Tibial nerve (tissue), 4 donors: ENCODE results near the gene MAPK8. TPM values are rescaled to one million over a fixed set of nuclear protein-coding genes. Genes with fewer than 3 reads are reported as not detected.
A peak's percentile ranks its signal among the peaks of the same experiment; 100 is the strongest.

ENCODE experiments used
- DNase-seq, 2 donors: peaks; one replicate each; pipeline ENCODE4 v3.0.0-alpha.2; 2019; ENCODE audit warnings: low spot score in 2 of 2
- H3K27ac ChIP-seq, 4 donors: fragments of 200-600 bp; sonication (generic) in 3 of 4; one replicate each; pipeline ENCODE4 v1.5.1; 2017 to 2019; ENCODE audit warnings: mild to moderate bottlenecking in 1 of 4
- H3K27me3 ChIP-seq, 2 donors: fragments of 200-600 bp; sonication (generic) in 1 of 2; one replicate each; pipeline versions ENCODE4 v1.5.1 to v1.6.0; 2017 to 2019
- H3K36me3 ChIP-seq, 3 donors: fragments of 200-600 bp; sonication (generic); one replicate each; pipeline ENCODE4 v1.5.1; 2018 to 2019
- H3K4me1 ChIP-seq, 4 donors: fragments of 200-600 bp; sonication (generic) in 3 of 4; one replicate each; pipeline ENCODE4 v1.5.1; 2017 to 2019
- H3K4me3 ChIP-seq, 4 donors: fragments of 200-600 bp; sonication (generic) in 3 of 4; one replicate each; pipeline ENCODE4 v1.5.1; 2017 to 2019; ENCODE audit warnings: mild to moderate bottlenecking in 1 of 4, moderate library complexity in 1 of 4
- H3K9me3 ChIP-seq, 4 donors: fragments of 200-600 bp; sonication (generic) in 3 of 4; one replicate each; pipeline ENCODE4 v1.5.1; 2017 to 2019
- CTCF ChIP-seq, 5 experiments: fragments of 200-600 bp in 3 of 5; fragments of 450-650 bp in 2 of 5; sonication (generic) in 3 of 5; IDR thresholded peaks; one replicate each; pipeline ENCODE4 v1.5.1; 2016 to 2019; ENCODE audit warnings: antibody characterized with exemption in 5 of 5, mild to moderate bottlenecking in 3 of 5, moderate library complexity in 2 of 5
- EP300 ChIP-seq, 2 donors: sonication (generic); formaldehyde crosslinking; IDR thresholded peaks; one replicate each; pipeline ENCODE4 v1.6.1; 2017; ENCODE audit warnings: antibody characterized with exemption in 2 of 2, mild to moderate bottlenecking in 1 of 2
- POLR2A ChIP-seq, 2 donors: fragments of 450-650 bp; IDR thresholded peaks; one replicate each; pipeline ENCODE4 v1.6.1; 2017; ENCODE audit warnings: antibody characterized with exemption in 2 of 2, mild to moderate bottlenecking in 2 of 2, moderate library complexity in 2 of 2
- WGBS, 2 donors: methylation state at CpG; one replicate each; pipeline ENCODE4 v1.1.5; 2018; 5-methylcytosine and 5-hydroxymethylcytosine counted together
- total RNA-seq, 4 donors: library from RNA; depleted of rRNA; stranded (reverse); fragments of >200 nt; gene quantifications; one replicate each; pipeline ENCODE4 v1.1.0, GENCODE V29; 2016

Gene MAPK8
- total RNA-seq, 4 donors from 2014 or later: 53.4 to 65.6 (median 62.2) TPM

DNA sequence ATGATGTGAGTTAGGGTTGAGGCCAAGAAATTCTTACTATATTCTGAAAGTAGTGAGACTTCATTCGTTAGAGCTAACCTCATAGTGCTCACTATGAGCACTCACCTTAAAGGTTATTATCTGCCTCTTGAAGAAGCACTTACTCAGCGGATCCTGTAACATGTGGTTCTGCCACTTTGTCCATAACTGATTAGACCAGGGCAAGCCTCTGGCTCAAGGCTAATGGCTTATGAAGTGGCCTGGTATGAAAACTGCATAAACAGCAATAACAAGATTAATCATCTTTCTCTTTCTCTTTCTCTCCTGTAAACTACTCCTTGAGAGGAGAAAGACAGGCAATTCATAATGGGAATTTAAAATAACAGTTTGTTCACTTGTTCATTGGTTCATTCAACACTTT is 82.8 kb downstream of the MAPK8 start:
- Histone ChIP-seq H3K36me3 (no peaks in the 10 kb centered on the region), H3K4me3 (no peak overlapping the region), H3K4me1 (peaks cover 0 to 46% (median 0%) of the 10 kb centered on the region in 4 donors), H3K27me3 (no peaks in the 10 kb centered on the region), H3K27ac (no peak overlapping the region), H3K9me3 (no peaks in the 10 kb centered on the region)
- TF ChIP-seq EP300 (IDR thresholded peaks at IDR 0.05) (no peak), CTCF (IDR thresholded peaks at IDR 0.05) (no peak), POLR2A (IDR thresholded peaks at IDR 0.05) (no peak)
- no peak for DNase-seq
- WGBS, 2 donors: 94 to 97% methylated on average over 2 of the region's 2 CpGs

DNA sequence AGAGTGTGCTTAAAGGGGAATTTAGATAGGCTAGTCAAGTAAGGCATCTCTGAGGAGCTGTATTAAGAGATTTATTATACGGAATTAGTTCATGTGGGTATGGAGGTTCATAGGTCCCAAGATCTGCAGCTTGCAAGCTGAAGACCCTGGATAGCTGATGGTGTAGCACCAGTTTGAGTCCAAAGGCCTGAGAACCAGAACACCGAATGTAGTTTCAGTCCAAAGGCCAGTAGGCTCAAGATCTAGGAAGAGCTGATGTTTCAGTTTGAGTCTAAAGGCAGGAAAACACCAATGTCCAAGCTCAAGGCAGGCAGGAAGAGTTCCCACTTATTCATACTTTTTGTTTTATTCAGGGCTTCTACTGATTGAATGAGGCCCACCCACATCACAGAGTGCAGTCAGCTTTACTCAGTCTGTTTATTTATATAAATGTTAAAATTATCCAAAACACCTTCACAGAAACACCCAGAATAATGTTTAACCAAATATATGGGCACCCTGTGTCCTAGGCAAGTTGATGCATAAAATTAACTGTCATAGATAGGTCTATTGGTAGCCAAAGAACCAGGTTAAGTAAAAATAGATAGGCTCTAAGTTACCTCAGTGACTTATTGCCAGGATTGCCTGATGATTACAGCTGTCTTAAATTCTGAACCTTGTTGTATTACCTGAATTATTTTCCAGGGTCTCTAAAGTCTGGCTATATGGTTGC is 83.5 kb downstream of the MAPK8 start:
- no peaks in the 10 kb centered on the region for H3K36me3 ChIP-seq
- H3K9me3 ChIP-seq: no peaks in the 10 kb centered on the region
- no peaks in the 10 kb centered on the region for H3K27me3 ChIP-seq
- TF ChIP-seq POLR2A (IDR thresholded peaks at IDR 0.05) (no peak), CTCF (IDR thresholded peaks at IDR 0.05) (no peak), EP300 (IDR thresholded peaks at IDR 0.05) (no peak)
- no peak for DNase-seq
- H3K27ac ChIP-seq: no peak overlapping the region
- no peak overlapping the region for H3K4me3 ChIP-seq
- H3K4me1 ChIP-seq: peaks cover 0 to 43% (median 0%) of the 10 kb centered on the region in 4 donors
- WGBS, 2 donors: 94 to 96% methylated on average over 2 of the region's 2 CpGs

DNA sequence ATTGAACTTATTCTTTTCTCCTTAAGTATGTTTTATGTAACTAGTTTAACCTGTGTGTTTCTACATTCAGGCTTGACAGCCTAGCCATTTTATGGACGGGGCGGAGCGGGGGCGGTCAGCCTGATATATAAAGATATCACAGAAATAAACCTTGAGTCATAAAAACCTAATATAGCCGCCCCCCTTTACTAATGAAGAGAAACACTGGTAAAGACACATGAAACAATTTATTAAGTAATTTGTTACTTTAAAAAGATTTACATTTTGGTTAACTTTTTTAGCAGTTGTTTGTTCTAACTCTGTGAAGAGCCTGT is 84.0 kb downstream of the MAPK8 start:
- H3K4me1 ChIP-seq: peaks cover 0 to 38% (median 0%) of the 10 kb centered on the region in 4 donors
- no peak overlapping the region for H3K27ac ChIP-seq
- TF ChIP-seq POLR2A (IDR thresholded peaks at IDR 0.05) (no peak), CTCF (IDR thresholded peaks at IDR 0.05) (no peak), EP300 (IDR thresholded peaks at IDR 0.05) (no peak)
- no peaks in the 10 kb centered on the region for H3K36me3 ChIP-seq
- H3K9me3 ChIP-seq: no peaks in the 10 kb centered on the region
- H3K27me3 ChIP-seq: no peaks in the 10 kb centered on the region
- no peak for DNase-seq
- no peak overlapping the region for H3K4me3 ChIP-seq
- 90 to 93% methylated on average over 5 of the region's 5 CpGs for WGBS, 2 donors

- no peak for TF ChIP-seq CTCF (IDR thresholded peaks at IDR 0.05)
- no peak for TF ChIP-seq POLR2A (IDR thresholded peaks at IDR 0.05)
- TF ChIP-seq EP300 (IDR thresholded peaks at IDR 0.05): no peak
- peak overlapping the region in 1 of 4 donors; percentile 17 for H3K27ac ChIP-seq
- H3K36me3 ChIP-seq: no peaks in the 10 kb centered on the region
- peaks cover 0 to 32% (median 0%) of the 10 kb centered on the region in 4 donors for H3K4me1 ChIP-seq
- DNase-seq: no peak
- H3K4me3 ChIP-seq: no peak overlapping the region
- no peaks in the 10 kb centered on the region for H3K27me3 ChIP-seq
- 55 to 70% methylated on average over 4 of the region's 4 CpGs for WGBS, 2 donors
- H3K9me3 ChIP-seq: no peaks in the 10 kb centered on the region
Observed at GRCh38 chr10:48390933-48391845, 84.7 kb downstream of the MAPK8 start.

DNA sequence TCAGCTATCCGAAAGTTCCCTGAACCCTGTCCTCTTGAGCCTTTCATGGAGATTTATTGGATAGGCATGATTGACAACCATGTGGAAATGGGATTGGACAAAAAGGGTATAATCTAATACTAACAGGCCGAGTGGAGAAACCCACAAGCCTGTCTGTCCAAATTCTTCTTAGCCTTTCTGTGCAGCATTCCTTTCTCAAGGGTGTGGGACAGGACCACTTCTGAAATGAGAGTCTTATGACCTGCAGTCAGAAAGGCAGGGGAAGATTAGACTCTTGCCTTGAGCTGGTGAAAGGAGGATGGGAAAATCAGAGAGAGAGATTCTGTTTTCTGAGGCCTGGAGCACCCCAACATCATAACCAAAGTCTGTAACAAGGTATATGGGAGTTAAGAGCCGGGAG is 85.5 kb downstream of the MAPK8 start:
- Histone ChIP-seq H3K9me3 (no peaks in the 10 kb centered on the region), H3K4me3 (no peak overlapping the region), H3K27ac (no peak overlapping the region), H3K36me3 (no peaks in the 10 kb centered on the region), H3K27me3 (no peaks in the 10 kb centered on the region), H3K4me1 (peaks cover 0 to 32% (median 0%) of the 10 kb centered on the region in 4 donors)
- no peak for DNase-seq
- TF ChIP-seq POLR2A (IDR thresholded peaks at IDR 0.05) (no peak), CTCF (IDR thresholded peaks at IDR 0.05) (no peak), EP300 (IDR thresholded peaks at IDR 0.05) (no peak)
- WGBS, 2 donors: 87 to 92% methylated on average over 3 of the region's 3 CpGs
